GM18505 (cell line): ENCODE measurements around the gene XCL1.

Source experiments
- ATAC-seq: cut with Tn5 transposase; IDR thresholded peaks from one replicate; pipeline ENCODE4 v1.9.1; 2021; ENCODE audit not compliant: unreplicated experiment
- POLR2A ChIP-seq: IDR thresholded peaks from 4 replicates; pipeline ENCODE4 v1.6.1; 2011; ENCODE audit warnings: borderline replicate concordance; ENCODE audit not compliant: insufficient read depth, insufficient read length; ENCODE audit errors: extremely low read depth

The XCL1 gene

GRCh38 chr1:168623003-168623828 lies 46.8 kb downstream of the XCL1 start:
- ATAC-seq = no peak
- no peak for TF ChIP-seq POLR2A

DNA sequence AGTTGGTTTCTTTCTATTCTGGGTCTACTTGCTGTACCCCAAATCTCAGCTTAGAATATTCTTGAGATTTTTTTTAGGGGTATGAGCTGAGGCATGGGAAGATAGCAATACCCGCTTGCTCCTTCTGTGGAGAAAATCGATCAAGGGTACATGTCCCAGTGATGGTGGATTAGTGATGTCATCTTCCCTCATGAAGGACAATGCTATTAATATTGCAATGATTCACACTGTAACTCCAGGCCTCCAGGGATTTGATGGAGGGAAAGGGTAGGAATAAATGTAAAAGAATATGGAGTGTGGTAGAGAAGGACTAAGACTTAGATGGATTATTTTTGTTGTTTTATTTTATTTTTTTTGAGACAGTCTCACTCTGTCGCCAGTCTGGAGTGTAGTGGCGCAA lies 47.4 kb downstream of the XCL1 start:
- TF ChIP-seq POLR2A = no peak
- no peak for ATAC-seq

DNA sequence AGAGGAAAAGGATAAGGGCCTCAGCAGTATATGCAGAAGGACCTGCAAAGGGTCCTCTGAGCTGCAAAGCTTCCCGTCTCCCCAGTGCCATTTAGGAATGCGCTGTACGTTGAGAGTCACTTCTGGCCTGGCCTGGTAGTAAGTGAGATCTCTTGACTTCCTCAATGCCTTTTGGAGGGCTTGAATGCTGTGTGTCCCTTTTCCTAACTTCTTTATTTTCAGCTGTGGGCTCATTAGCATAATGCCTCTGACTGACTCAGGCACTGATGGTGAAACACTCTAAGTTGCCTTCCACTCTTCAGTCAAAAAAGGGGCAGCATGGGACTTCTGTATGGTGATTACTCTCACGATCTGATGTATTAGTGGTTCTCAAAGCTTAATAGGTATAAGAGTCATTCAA lies 49.9 kb downstream of the XCL1 start:
- no peak for ATAC-seq

DNA sequence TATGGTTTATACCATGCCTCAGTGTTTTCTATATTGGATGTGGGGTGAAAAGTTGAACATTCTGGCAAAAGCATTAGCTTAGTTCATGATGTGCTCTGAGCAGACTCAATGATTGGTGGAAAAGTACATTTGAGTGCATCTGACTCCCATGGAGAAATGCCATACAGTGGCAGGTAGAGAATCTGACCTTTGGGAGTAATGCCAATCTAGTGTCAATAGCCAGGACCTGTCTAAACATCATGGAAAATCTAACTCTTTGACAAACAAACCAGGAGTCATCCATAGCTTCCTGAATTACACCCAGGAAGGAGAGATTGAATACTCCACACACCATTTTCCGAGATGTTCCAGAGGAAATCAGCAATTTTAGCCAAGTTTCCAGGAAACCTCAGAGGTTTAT lies 51.0 kb downstream of the XCL1 start:
- no peak for ATAC-seq
- no peak for TF ChIP-seq POLR2A

More for the DNA sequence above, 49.9 kb downstream of the XCL1 start:
- TF ChIP-seq POLR2A = no peak

DNA sequence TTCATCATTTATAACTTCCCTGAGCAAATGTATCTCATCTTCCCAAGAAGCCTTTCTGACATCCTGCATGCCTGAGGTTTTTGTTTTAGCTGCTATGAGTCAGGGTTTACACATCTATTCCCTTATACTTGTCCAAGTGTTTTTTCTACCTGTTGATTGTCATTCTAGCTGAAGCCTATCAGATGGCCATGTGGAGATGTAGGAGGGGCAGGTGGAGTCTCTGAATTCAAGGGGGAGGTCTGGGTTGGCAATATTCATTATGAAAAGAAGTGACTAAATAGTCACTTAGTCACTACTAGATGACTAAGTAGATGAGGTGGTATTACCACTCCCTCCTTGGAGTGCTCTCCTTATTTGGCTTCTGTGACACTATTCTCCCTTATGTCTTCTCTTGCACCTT lies 52.4 kb downstream of the XCL1 start:
- no peak for ATAC-seq
- no peak for TF ChIP-seq POLR2A

DNA sequence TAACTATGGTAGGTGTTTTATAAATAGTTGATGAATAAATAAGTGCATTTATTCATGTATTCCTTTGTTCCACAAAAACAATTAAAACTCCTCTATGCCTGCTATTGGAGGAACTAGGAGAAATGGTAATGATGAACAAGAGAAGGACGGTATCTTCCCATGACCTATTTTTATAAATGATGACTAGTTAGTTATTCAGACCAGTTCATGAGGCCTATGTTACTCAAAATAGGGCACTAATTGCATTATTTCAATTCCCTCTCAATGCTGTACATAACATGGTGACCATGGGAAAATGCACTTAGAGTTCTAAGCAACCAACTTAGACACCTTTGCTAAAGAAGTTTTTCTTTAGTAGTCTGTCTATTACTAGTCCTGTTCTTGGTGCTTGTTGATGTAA lies 53.1 kb downstream of the XCL1 start:
- no peak for TF ChIP-seq POLR2A
- ATAC-seq = no peak
